Measurements from ENCODE around the gene CKMT1A.
"Not testable (repeated sequence)": the region's sequence is repeated elsewhere in the genome, so short reads cannot be mapped to it uniquely, and the experiment has no call there.

Gene CKMT1A

DNA sequence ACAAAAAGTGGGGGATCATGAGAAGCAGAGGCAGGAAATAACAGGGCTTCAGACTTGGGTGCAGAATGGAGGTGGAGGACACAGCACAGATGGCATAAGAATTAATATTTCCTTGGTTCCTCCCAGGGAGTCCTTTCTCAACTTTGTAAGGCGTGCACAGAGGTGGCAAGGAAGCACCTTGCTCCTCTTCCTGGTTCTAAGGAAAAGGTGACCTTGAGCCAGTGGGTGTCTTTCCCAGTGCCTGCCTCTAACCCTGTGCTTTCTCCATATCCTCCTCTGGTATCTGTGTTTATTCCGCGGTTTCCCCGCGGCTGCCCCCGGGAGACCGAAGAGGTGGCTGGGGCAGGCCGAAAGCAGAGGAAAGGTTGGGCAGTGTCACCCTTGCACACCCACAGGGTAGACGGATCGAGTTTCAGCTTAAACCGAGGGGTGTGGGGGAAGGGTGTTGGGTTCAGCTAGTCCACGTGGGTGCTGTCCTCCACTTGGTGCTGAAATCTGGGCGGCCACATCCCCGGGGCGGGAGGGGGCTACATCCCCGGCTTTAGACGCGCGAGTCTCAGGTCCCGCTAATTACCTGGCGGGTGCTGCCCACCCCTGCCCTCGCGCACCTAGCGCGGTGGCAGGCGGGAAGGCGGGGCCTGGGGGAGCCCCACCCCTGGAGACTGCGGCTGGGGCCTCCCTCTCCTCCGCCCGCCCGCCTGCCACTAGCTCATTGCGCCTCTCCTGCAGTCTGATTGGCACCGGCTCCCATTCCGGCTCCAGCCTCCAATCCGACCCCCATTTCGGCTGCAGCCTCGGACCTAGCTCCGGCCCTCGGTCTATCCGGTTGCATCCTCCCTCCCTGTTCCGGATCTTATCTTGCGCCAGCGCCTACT lies at the start of gene CKMT1A:
Gene CKMT1A (plus strand): TSS at position 712 of the 875 bp plus-strand sequence. CDS start 192 bp downstream, outside the sequence.
- DNase-seq (ENCODE audit: low spot score), result not testable (repeated sequence)

- DNase-seq (ENCODE audit: low spot score), result no peak
These were observed 44.8 kb upstream of the CKMT1A start, which contains the start of gene CATSPER2 for GRCh38 chr15:43648649-43649429. CATSPER2 (minus strand) TSS chr15:43648844; CDS start chr15:43648061, 783 bp downstream.

GRCh38 chr15:43649430-43649926 lies 44.2 kb upstream of the CKMT1A start:
- not testable (repeated sequence) for DNase-seq (ENCODE audit: low spot score)

DNA sequence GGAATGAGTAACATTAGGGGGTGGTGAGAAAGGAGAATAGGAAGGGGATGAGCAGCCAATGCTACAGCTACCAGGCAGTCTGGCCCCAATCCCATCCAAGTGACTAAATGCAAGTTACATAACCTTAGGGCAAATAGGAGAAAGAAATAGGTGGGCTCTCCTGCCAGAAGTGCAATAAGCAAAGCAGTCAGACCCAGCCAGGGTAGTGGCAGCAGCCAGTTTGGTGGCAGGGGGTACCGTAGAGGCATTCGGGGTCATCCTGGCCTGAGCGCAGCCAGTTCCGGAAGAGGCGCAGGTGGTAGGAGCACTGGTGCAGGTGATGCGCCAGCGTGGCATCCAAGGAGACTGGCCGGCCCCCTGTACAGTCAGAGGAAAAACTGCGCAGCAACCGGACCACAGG lies 33.9 kb upstream of the CKMT1A start:
- not testable (repeated sequence) for DNase-seq (ENCODE audit: low spot score)

DNA sequence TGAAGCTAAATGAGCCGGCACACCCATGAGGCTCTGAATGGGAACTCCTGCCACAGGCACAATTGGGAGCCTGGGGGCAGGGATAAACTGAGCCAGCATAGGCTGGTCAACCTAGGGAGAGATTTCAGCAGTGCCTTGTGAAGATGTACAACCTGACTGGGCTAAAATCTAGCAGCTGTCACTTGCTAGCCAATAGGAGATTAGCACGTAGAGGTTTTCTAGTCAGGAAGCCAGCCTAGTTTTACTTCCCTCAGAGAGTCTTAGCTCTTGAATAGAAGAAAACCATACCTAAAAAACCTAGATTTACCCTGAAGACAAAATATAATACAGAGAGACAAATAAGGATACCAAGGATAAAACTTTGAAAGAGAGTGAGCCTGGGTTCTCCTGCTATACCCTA lies 31.4 kb upstream of the CKMT1A start:
- DNase-seq (ENCODE audit: low spot score), result not testable (repeated sequence)

DNA sequence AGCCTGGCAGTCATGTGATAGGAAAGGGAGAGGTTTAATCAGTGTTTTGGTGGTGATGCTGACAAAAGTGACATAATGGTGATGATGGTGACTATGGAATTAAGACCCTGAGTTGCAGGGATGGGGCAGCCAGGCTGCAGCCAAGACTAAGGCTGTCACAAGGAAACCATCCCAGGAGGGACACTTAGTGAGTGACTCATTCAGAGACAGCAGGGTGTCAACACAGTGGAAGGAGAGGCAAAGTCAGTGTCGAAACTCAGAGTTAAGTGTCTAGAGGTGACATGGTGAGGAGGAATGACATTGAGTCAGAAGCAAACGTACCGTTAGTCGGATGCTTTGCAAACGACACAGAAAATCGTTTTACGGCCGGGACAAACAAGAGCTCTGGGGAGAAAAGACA lies 30.3 kb upstream of the CKMT1A start:
- DNase-seq (ENCODE audit: low spot score), result not testable (repeated sequence)

- DNase-seq (ENCODE audit: low spot score), result not testable (repeated sequence)
These were observed 27.5 kb upstream of the CKMT1A start for GRCh38 chr15:43666177-43666576.

- not testable (repeated sequence) for DNase-seq (ENCODE audit: low spot score)
These were observed 19.5 kb upstream of the CKMT1A start for GRCh38 chr15:43674175-43674574.

DNA sequence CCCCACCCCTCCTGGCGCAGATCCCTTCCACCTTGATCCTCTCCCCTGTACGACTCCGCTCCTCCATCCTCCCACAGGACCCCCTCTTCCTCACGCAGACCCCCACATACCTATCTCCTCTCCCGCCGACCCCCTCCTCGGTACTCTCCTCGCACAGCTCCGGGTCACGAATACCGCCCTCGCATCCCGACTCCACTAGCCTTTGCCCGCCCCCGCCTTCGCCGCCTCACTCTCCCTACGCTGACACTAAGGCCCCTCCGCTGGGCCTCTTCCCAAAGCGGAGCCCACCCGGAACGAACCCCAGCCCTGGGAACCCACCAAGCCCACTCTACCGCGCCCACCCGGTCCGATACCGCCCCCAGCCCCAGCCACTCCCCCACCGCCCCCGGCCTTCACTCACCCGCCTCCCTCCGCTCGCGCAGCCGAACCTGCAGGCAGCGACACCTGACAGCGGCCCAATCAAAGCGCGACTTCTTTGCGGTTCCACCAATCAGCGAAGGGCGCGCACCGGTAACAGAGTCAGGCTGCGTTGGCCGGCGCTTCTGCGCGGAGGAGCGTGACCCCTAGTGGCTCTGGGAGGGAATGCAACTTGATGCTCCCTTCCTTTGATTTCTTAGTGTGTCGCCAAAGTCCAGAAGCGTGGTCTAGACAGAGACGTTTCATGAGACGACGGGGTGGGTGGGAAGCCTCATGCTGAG lies 3.9 kb upstream of the CKMT1A start:
- not testable (repeated sequence) for DNase-seq (ENCODE audit: low spot score)

DNA sequence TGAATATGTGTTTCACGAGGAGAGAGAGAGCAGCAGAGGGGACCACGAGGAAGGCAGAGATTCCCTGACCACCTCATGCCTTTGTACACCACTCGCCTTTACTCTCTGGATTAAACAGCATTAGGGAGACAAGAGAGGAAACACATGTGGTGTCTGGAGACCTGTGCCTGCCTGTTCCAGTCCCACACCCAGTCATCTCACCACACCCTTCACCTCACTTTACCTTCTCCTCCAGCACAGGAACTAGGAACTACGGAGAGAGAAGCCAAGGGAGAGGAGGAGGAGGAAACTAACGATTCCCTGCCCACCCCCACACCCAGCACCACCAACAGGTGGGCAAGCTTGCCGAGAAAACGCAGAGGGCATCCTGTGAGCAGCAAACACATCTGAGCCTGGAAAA lies 980 bp upstream of the CKMT1A start:
- not testable (repeated sequence) for DNase-seq (ENCODE audit: low spot score)

- peak; percentile 59 for DNase-seq (ENCODE audit: low spot score)
These were observed 8.5 kb downstream of the CKMT1A start for GRCh38 chr15:43702174-43702573.

GRCh38 chr15:43702701-43703424 lies 9.2 kb downstream of the CKMT1A start:
- DNase-seq (ENCODE audit: low spot score), result peak; percentile 30

- not testable (repeated sequence) for DNase-seq (ENCODE audit: low spot score)
These were observed 16.9 kb downstream of the CKMT1A start for GRCh38 chr15:43710431-43711131.

DNA sequence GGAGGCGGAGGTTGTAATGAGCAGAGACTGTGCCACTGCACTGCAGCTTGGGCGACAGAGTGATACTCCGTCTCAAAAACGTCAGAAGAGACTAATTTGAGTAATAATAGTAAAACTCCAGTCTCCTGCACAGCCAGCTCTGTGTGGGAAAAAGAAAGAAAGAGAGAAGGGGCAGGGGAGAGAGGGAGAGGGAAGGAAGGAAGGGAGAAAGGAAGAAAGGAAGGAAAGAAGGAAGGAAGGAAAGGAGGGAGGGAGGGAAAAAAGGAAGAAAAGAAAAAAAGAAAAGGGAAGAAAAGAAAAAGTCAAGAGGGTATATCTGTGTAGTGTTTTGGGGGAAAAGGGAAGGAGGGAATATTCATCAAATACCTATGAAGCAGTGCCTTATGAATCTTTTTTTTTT lies 29.5 kb downstream of the CKMT1A start:
- DNase-seq (ENCODE audit: low spot score), result no peak

DNA sequence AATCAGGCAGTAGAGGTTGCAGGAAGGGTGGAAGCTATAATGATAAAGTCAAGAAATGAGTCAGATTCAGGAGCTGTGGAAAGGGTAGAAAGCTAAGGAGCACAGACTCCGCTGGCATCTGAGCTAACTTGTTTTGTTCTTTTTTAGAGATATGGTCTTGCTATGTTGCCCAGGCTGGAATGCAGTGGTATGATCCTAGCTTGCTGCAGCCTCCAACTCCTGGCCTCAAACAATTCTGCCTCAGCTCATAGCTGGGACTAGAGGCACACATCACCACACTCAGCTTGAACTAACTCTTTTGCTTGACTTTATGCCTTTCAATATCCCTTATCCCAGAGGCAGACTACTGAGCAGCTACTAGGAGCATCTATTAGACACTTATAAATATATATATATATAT lies 32.6 kb downstream of the CKMT1A start:
- not testable (repeated sequence) for DNase-seq (ENCODE audit: low spot score)

GRCh38 chr15:43728053-43728725 lies 34.5 kb downstream of the CKMT1A start:
- not testable (repeated sequence) for DNase-seq (ENCODE audit: low spot score)

- DNase-seq (ENCODE audit: low spot score), result no peak
These were observed 41.8 kb downstream of the CKMT1A start for GRCh38 chr15:43735416-43735815.

DNA sequence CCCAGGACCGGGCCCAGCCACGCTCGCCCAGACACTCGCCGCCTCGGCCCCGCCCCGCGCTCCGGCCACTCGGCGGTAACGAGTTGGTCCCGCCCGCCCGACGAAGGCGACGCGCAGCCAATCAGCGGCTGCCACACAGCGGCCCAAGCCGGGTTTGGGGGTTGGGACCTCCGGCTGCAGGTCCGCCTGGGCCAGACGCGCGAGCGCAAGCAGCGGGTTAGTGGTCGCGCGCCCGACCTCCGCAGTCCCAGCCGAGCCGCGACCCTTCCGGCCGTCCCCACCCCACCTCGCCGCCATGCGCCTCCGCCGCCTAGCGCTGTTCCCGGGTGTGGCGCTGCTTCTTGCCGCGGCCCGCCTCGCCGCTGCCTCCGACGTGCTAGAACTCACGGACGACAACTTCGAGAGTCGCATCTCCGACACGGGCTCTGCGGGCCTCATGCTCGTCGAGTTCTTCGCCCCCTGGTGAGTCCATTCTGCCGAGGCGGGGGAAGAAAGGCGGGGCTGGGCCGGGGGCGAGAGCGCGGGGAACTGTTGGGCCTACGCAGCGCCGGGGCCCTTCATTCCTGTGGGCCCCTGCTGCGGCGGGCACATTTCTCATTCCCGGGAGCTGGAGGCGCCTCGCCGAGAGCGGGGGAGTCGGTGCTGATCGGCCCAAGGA lies 52.7 kb downstream of the CKMT1A start, which contains the start of gene PDIA3:
Gene PDIA3 (plus strand): TSS at position 194 of the 658 bp plus-strand sequence. CDS start 102 bp downstream, at position 296.
- DNase-seq (ENCODE audit: low spot score), result peak; percentile 96

DNA sequence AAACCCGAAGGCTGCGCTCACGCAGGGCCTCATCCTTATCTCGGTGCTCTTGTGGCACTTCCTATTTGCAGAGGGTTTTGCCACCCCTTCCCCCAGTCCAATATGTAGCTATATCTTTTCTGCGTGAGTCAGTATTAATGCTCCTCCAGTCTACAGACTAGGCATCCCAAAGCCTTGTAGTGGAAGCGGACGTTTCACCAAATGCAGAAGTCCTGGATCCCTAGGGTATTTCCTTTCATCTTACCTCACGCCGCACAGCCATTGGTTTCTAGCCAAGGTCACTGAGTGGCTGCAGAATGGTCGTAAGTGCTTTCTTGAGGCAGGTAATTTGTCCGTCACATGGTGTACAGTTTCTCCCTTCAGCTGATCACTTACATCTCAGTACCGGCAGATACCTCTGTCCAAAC lies 53.2 kb downstream of the CKMT1A start:
- DNase-seq (ENCODE audit: low spot score), result not testable (repeated sequence)

All from D341Med (cell line).